ENCODE data around the gene LSR. TPM values are rescaled to one million over a fixed set of nuclear protein-coding genes. Genes with fewer than 3 reads are reported as not detected.

Gene LSR
- total and polyA plus RNA-seq, 4 donors: 2.0 to 29.4 (median 23.3) TPM

DNA sequence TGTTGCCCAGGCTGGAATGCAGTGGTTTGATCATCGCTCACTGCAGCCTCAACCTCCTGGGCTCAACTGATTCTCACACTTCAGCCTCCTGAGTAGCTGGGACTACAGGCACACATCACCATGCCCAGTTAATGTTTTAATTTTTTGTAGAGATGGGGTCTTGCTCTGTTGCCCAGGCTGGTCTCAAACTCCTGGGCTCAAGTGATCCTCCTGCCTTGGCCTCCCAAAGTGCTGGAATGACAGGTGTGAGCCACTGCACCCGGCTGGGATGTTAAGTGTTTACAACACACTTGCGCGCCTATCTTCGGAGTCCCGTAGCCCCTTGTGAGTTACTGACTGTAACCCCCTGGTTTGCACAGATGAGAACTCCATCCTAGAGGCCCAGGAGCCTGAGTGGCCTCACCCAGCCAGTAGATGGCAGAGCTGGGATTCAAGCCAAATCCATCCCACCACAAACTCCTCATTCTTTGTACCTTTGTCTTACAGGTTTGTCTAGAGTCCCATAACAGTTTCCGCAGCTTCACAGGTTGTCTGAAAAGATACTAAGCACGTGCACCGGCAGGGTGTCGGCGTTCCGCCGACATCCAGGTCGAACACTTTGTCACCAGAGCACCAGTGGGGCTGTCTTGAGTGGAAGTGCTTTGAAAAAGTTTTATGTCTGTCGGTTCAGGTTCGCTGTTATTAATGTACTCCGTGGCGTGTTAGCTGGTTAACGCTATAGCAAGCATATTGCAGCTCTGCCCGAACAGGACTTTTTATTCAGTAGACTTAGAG, 57.9 kb downstream of the LSR start:
- 84% methylated on average over 19 of the region's 20 CpGs for WGBS (ENCODE audit: insufficient coverage)
- DNase-seq (ENCODE audit: low read depth in 4 of 6, low spot score in 6 of 6): no peak
- H3K36me3 ChIP-seq (ENCODE audit: control insufficient read depth, insufficient read depth, low read length): peaks cover 5% of the 10 kb centered on the region

DNA sequence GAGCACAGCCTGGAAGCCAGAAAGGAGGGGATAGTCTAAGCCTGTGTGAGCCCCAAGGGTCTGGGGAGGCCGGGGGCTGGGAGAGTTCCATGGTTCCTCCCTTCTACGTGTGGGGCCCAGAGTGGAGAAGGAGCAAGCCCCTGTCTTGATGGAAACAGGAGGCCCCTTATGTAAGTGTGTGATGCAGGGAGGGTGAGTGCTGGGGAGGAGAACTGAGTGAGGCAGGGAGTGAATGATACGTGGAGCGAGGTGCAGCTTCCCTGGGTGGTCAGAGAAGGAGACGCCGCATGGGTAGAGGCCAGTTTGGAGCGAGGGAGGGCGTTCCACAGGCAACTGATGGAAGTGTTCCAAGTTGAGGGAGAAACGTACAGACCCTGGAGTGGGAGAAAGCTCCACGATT, 59.1 kb downstream of the LSR start:
- H3K4me3 ChIP-seq (ENCODE audit: low read depth, low read length): no peak overlapping the region
- DNase-seq (ENCODE audit: low read depth in 4 of 6, low spot score in 6 of 6): no peak
- no peaks in the 10 kb centered on the region for H3K27me3 ChIP-seq (ENCODE audit: control insufficient read depth, insufficient read depth, low read length)
- peaks cover 13% of the 10 kb centered on the region for H3K4me1 ChIP-seq (ENCODE audit: control insufficient read depth, insufficient read depth, low read length)
- peaks cover 9% of the 10 kb centered on the region for H3K36me3 ChIP-seq (ENCODE audit: control insufficient read depth, insufficient read depth, low read length)
- WGBS (ENCODE audit: insufficient coverage): 60% methylated on average over 10 of the region's 10 CpGs
- H3K9me3 ChIP-seq (ENCODE audit: control insufficient read depth, insufficient read depth, low read length): no peaks in the 10 kb centered on the region
- no peak overlapping the region for H3K27ac ChIP-seq (ENCODE audit: low read depth, low read length)

More for the DNA sequence above, 57.9 kb downstream of the LSR start:
- Histone ChIP-seq H3K27me3 (ENCODE audit: control insufficient read depth, insufficient read depth, low read length) (no peaks in the 10 kb centered on the region), H3K4me3 (ENCODE audit: low read depth, low read length) (no peak overlapping the region), H3K4me1 (ENCODE audit: control insufficient read depth, insufficient read depth, low read length) (peaks cover 13% of the 10 kb centered on the region), H3K9me3 (ENCODE audit: control insufficient read depth, insufficient read depth, low read length) (no peaks in the 10 kb centered on the region), H3K27ac (ENCODE audit: low read depth, low read length) (no peak overlapping the region)

DNA sequence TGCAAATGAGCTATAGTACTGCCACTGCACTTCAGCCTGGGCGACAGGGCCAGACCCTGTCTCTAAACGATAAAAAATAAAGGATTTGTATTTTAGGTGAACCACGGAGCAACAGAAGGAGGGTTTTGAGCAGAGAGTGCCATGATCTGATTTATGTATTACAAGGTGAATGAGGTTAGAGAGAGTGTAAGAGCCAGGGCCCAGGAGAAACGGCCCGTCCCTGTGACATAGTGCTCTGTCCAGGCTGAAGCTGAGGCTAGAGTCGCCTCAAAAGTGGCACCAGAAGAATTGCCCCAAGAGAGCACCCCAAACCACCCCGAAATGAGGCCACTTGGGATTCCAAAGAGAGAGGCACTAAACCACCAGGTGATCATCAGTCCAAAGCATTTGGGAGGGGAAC, 60.1 kb downstream of the LSR start:
- Histone ChIP-seq H3K36me3 (ENCODE audit: control insufficient read depth, insufficient read depth, low read length) (peaks cover 9% of the 10 kb centered on the region), H3K27ac (ENCODE audit: low read depth, low read length) (no peak overlapping the region), H3K4me1 (ENCODE audit: control insufficient read depth, insufficient read depth, low read length) (peaks cover 13% of the 10 kb centered on the region)

DNA sequence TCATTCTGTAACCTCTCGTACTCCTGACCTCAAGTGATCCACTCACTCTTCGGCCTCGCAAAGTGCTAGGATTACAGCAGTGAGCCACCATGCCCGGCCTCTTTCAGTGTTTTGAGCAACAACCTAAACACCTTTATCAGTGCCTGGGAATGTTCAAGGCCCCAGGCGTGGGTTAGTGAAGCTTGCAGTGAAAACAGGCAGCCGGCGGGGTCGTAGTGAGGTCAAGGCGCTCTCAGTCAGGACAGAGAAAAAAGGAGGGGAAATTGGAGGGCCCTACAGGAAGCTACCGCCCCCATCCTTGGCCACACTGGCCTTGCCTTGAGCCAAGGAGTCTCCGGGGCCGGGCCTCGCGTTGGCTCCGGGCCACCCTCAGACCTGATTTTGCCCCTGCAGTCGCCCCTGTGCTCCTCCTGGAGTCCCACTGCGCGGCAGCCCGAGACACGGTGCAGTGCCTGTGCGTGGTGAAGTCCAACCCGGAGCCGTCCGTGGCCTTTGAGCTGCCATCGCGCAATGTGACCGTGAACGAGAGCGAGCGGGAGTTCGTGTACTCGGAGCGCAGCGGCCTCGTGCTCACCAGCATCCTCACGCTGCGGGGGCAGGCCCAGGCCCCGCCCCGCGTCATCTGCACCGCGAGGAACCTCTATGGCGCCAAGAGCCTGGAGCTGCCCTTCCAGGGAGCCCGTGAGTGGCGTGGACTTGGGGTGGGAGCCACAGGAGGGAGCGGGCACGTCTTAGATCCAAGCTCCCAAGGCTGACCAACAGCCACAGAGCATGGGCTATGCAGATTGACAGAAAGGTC, 60.9 kb downstream of the LSR start:
- DNase-seq (ENCODE audit: low read depth in 4 of 6, low spot score in 6 of 6): peak in 1 of 6 donors; percentile 41
- WGBS (ENCODE audit: insufficient coverage): 66% methylated on average over 46 of the region's 47 CpGs

More for the DNA sequence above, 60.1 kb downstream of the LSR start:
- WGBS (ENCODE audit: insufficient coverage): 73% methylated on average over 7 of the region's 7 CpGs
- DNase-seq (ENCODE audit: low read depth in 4 of 6, low spot score in 6 of 6): no peak
- H3K9me3 ChIP-seq (ENCODE audit: control insufficient read depth, insufficient read depth, low read length): no peaks in the 10 kb centered on the region
- no peak overlapping the region for H3K4me3 ChIP-seq (ENCODE audit: low read depth, low read length)
- no peaks in the 10 kb centered on the region for H3K27me3 ChIP-seq (ENCODE audit: control insufficient read depth, insufficient read depth, low read length)

DNA sequence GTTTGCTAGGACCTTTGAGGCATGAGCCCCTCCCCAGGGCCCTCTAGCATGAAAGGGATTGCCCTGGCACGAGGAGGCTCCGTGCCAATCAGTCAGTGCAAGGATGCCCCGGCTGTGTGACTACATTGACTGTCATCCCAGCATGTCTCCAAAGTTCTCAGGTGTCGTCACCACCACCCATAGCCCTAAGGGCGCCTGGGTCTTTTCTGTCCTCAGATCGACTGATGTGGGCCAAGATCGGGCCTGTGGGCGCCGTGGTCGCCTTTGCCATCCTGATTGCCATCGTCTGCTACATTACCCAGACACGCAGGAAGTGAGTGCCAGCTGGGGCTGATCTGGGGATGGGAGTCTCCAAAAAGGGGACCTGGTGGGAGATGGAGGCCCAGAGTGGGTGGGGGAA, 61.5 kb downstream of the LSR start:
- 93% methylated on average over 5 of the region's 12 CpGs for WGBS (ENCODE audit: insufficient coverage)

More for the DNA sequence above, 60.9 kb downstream of the LSR start:
- H3K36me3 ChIP-seq (ENCODE audit: control insufficient read depth, insufficient read depth, low read length): peaks cover 9% of the 10 kb centered on the region
- no peak overlapping the region for H3K27ac ChIP-seq (ENCODE audit: low read depth, low read length)
- no peak overlapping the region for H3K4me3 ChIP-seq (ENCODE audit: low read depth, low read length)
- peaks cover 13% of the 10 kb centered on the region for H3K4me1 ChIP-seq (ENCODE audit: control insufficient read depth, insufficient read depth, low read length)
- no peaks in the 10 kb centered on the region for H3K9me3 ChIP-seq (ENCODE audit: control insufficient read depth, insufficient read depth, low read length)
- no peaks in the 10 kb centered on the region for H3K27me3 ChIP-seq (ENCODE audit: control insufficient read depth, insufficient read depth, low read length)

DNA sequence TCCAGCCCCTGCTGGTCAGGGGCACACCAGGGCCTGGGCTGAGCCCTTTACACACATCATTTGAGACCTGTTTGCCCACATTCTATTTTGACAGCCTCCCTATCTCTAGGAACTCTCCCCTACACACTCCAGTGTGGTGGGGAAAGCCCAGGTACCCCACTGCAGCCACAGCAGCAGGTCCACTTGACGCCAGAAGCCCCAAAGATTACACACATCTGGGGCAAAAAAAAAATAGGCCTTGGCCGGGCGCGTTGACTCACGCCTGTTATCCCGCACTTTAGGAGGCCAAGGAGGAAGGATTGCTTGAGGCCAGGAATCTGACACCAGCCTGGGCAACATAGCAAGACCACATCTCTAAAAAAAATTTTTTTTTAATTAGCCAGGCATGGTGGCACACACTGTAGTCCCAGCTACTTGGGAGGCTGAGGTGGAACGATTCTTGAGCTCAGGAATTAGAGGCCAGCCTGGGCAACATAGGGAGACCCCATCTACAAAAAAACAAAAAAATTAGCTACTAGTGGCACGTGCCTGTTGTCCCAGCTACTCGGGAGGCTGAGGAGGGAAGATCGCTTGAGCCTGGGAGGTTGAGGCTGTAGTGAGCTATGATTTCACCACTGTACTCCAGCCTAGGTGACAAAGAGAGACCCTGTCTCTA, 62.1 kb downstream of the LSR start:
- H3K27me3 ChIP-seq (ENCODE audit: control insufficient read depth, insufficient read depth, low read length): no peaks in the 10 kb centered on the region
- WGBS (ENCODE audit: insufficient coverage): 100% methylated on average over 1 of the region's 10 CpGs
- peaks cover 13% of the 10 kb centered on the region for H3K4me1 ChIP-seq (ENCODE audit: control insufficient read depth, insufficient read depth, low read length)

More for the DNA sequence above, 61.5 kb downstream of the LSR start:
- Histone ChIP-seq H3K4me1 (ENCODE audit: control insufficient read depth, insufficient read depth, low read length) (peaks cover 13% of the 10 kb centered on the region), H3K4me3 (ENCODE audit: low read depth, low read length) (no peak overlapping the region), H3K27ac (ENCODE audit: low read depth, low read length) (no peak overlapping the region), H3K27me3 (ENCODE audit: control insufficient read depth, insufficient read depth, low read length) (no peaks in the 10 kb centered on the region), H3K9me3 (ENCODE audit: control insufficient read depth, insufficient read depth, low read length) (no peaks in the 10 kb centered on the region), H3K36me3 (ENCODE audit: control insufficient read depth, insufficient read depth, low read length) (peaks cover 9% of the 10 kb centered on the region)
- no peak for DNase-seq (ENCODE audit: low read depth in 4 of 6, low spot score in 6 of 6)

DNA sequence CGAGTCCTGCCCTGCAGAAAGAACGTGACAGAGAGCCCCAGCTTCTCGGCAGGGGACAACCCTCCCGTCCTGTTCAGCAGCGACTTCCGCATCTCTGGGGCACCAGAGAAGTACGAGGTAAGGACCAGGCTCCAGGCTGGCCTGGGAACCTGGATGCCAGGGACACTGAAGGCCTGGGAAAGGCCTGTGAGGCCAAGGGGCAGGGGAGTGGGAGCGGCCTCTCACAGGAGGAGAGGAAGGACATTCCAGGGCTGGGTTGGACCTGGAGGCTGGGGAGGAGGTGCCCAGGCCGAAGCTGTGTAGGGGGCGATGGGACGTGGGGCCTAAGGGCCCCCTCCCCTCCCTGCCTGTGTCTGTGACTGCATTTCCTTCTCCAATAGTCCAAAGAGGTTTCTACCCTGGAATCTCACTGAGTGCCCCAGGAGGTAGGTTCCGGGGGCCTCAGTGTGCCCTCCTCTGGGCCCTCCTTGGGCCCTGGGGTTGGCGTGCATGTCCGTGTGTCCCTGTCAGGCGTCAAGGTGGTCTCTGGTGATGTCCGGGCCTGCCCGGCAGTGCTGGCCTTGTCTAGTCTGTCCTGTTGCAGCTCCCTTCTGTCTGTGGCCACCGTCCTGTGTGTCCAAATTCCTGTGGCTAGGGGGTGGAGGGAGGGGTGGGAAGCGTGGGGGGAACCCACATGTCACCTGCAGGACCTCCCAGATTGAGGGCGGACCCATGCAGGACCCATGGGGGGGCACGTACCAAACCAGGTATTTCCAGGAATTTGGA, 63.3 kb downstream of the LSR start:
- Histone ChIP-seq H3K4me1 (ENCODE audit: control insufficient read depth, insufficient read depth, low read length) (peaks cover 13% of the 10 kb centered on the region), H3K36me3 (ENCODE audit: control insufficient read depth, insufficient read depth, low read length) (peaks cover 9% of the 10 kb centered on the region), H3K4me3 (ENCODE audit: low read depth, low read length) (no peak overlapping the region), H3K9me3 (ENCODE audit: control insufficient read depth, insufficient read depth, low read length) (no peaks in the 10 kb centered on the region), H3K27ac (ENCODE audit: low read depth, low read length) (no peak overlapping the region), H3K27me3 (ENCODE audit: control insufficient read depth, insufficient read depth, low read length) (no peaks in the 10 kb centered on the region)
- 78% methylated on average over 18 of the region's 21 CpGs for WGBS (ENCODE audit: insufficient coverage)
- no peak for DNase-seq (ENCODE audit: low read depth in 4 of 6, low spot score in 6 of 6)

More for the DNA sequence above, 62.1 kb downstream of the LSR start:
- H3K4me3 ChIP-seq (ENCODE audit: low read depth, low read length): no peak overlapping the region
- peaks cover 9% of the 10 kb centered on the region for H3K36me3 ChIP-seq (ENCODE audit: control insufficient read depth, insufficient read depth, low read length)
- no peak overlapping the region for H3K27ac ChIP-seq (ENCODE audit: low read depth, low read length)
- no peaks in the 10 kb centered on the region for H3K9me3 ChIP-seq (ENCODE audit: control insufficient read depth, insufficient read depth, low read length)
- DNase-seq (ENCODE audit: low read depth in 4 of 6, low spot score in 6 of 6): no peak

DNA sequence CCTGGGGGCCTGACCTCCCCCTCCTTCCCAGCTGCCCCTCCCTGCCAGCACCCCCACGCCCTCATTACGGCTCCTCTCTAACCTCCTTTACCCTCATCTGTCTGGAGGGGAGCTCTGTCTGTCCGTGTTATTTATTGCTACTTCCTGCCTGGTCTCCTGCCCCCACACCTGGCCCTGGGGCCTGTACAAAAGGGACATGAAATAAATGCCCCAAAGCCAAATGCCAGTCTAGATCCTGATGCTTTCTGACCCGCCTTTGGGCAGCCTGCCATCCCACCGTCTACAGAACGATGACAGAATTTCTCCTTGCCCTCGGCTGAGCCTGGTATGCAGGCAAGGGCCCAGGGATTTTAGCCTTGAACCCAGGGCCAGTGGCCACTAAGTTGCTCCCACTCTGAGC, 64.8 kb downstream of the LSR start:
- Histone ChIP-seq H3K4me1 (ENCODE audit: control insufficient read depth, insufficient read depth, low read length) (peaks cover 22% of the 10 kb centered on the region), H3K36me3 (ENCODE audit: control insufficient read depth, insufficient read depth, low read length) (peaks cover 9% of the 10 kb centered on the region), H3K27me3 (ENCODE audit: control insufficient read depth, insufficient read depth, low read length) (no peaks in the 10 kb centered on the region), H3K9me3 (ENCODE audit: control insufficient read depth, insufficient read depth, low read length) (no peaks in the 10 kb centered on the region), H3K27ac (ENCODE audit: low read depth, low read length) (no peak overlapping the region), H3K4me3 (ENCODE audit: low read depth, low read length) (no peak overlapping the region)
- no peak for DNase-seq (ENCODE audit: low read depth in 4 of 6, low spot score in 6 of 6)
- 60% methylated on average over 6 of the region's 7 CpGs for WGBS (ENCODE audit: insufficient coverage)

DNA sequence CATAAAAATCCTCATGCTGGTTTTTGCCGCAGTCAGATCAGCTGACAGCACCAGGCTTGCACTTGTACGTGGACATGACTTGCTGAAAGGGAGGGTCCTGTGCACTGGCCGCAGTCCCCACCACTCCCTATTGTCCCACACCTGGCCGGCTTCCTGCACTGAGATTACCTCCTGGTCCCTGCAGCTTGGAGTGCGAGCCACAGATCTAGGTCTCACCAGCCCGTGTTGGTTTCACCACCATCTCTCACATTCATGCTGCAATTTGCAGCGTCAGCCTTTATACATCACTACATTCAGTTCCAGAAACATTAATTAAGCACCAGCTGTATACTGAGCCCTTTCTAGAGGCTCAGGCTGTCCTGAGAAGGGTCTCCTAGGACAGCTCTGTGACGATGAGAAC, 65.2 kb downstream of the LSR start:
- peaks cover 9% of the 10 kb centered on the region for H3K36me3 ChIP-seq (ENCODE audit: control insufficient read depth, insufficient read depth, low read length)
- H3K27me3 ChIP-seq (ENCODE audit: control insufficient read depth, insufficient read depth, low read length): no peaks in the 10 kb centered on the region
- no peak for DNase-seq (ENCODE audit: low read depth in 4 of 6, low spot score in 6 of 6)
- H3K9me3 ChIP-seq (ENCODE audit: control insufficient read depth, insufficient read depth, low read length): no peaks in the 10 kb centered on the region
- H3K4me1 ChIP-seq (ENCODE audit: control insufficient read depth, insufficient read depth, low read length): peaks cover 25% of the 10 kb centered on the region
- H3K4me3 ChIP-seq (ENCODE audit: low read depth, low read length): no peak overlapping the region
- WGBS (ENCODE audit: insufficient coverage): 91% methylated on average over 7 of the region's 8 CpGs
- no peak overlapping the region for H3K27ac ChIP-seq (ENCODE audit: low read depth, low read length)
